K562 (cell line): Measurements from ENCODE around the gene RPS2. TPM values are rescaled to one million over a fixed set of nuclear protein-coding genes. Genes with fewer than 3 reads are reported as not detected.

Experiments used
- E2F4 ChIP-seq: sonication (generic); formaldehyde crosslinking; IDR thresholded peaks from 2 replicates; pipeline ENCODE4 v1.8.0; 2022; ENCODE audit warnings: mild to moderate bottlenecking, low read depth, missing genetic modification reagents
- IRF9 ChIP-seq: fragments of 450-650 bp; IDR thresholded peaks from 2 replicates; pipeline ENCODE4 v1.6.1; 2016; ENCODE audit warnings: missing biosample characterization, missing genetic modification characterization
- NR2C2 ChIP-seq, 2 experiments: fragments of 200-800 bp in 1 of 2; sonication (Bioruptor generic) in 1 of 2; sonication (generic) in 1 of 2; formaldehyde crosslinking in 1 of 2; IDR thresholded peaks; 2 replicates each; pipeline versions ENCODE4 v1.6.1 to v1.8.0; 2016 to 2022; ENCODE audit warnings: mild to moderate bottlenecking in 1 of 2, missing compliant biosample characterization in 1 of 2, missing genetic modification characterization in 1 of 2, missing genetic modification reagents in 1 of 2
- SREBF2 ChIP-seq: sonication (generic); formaldehyde crosslinking; IDR thresholded peaks from 2 replicates; pipeline ENCODE4 v1.4.0; 2020; ENCODE audit warnings: mild to moderate bottlenecking, missing genetic modification reagents
- TFE3 ChIP-seq: fragments of 450-650 bp; formaldehyde crosslinking; IDR thresholded peaks from 2 replicates; pipeline ENCODE4 v1.4.0; 2020; ENCODE audit warnings: mild to moderate bottlenecking, mixed read lengths
- ZNF583 ChIP-seq: fragments of 250-450 bp; sonication (Bioruptor Pico); IDR thresholded peaks from 2 replicates; pipeline ENCODE4 v1.4.0; 2020
- polyA plus RNA-seq, 8 experiments: library from polyadenylated mRNA; depleted of rRNA in 4 of 8; stranded (reverse) in 5 of 8; unstranded in 3 of 8; fragments of >200 nt; fragmentation: Nextera tagmentation in 2 of 8; fragmentation: Illumina TruSeq in 1 of 8; extraction: Ambion mirVana in 2 of 8; extraction: Trizol in 1 of 8; gene quantifications; 2 replicates each; pipeline versions ENCODE4 v1.2.1 to v1.2.3, GENCODE V29; 2011 to 2014; ENCODE audit warnings: inconsistent platforms in 1 of 8, missing spikeins in 1 of 8
- total RNA-seq, 7 experiments: library from RNA; depleted of rRNA in 6 of 7; stranded (reverse); fragments of >200 nt in 6 of 7; fragmentation: Illumina TruSeq in 2 of 7; extraction: Trizol in 2 of 7; gene quantifications; 2 replicates each; pipeline versions ENCODE4 v1.2.1 to v1.2.3, GENCODE V29; 2011 to 2021; ENCODE audit warnings: low replicate concordance in 1 of 7
- TF ChIP-seq, protein P1 (sequence below): sonication (generic); formaldehyde crosslinking; IDR thresholded peaks from 2 replicates; pipeline ENCODE4 v1.9.0; 2022; ENCODE audit warnings: mild to moderate bottlenecking, missing genetic modification reagents

RPS2 gene
- total and polyA plus RNA-seq, 9 of the 15 experiments (the other 6 are each of a cell fraction or from before 2014, with no cell fraction given): 834 to 4,794 (median 3,793) TPM

- no peak for TF ChIP-seq IRF9 (tag)
- no peak for TF ChIP-seq E2F4 (CRISPR knock-in tag)
- no peak for TF ChIP-seq SREBF2
- TF ChIP-seq ZNF583: peak; percentile 30; the same call in 1 of the 2 replicates
- no peak for TF ChIP-seq NR2C2 (CRISPR knock-in tag; IDR thresholded peaks at IDR 0.05)
- peak; percentile 49; the same call in 1 of the 2 replicates for TF ChIP-seq NR2C2 (tag; IDR thresholded peaks at IDR 0.05)
- TF ChIP-seq, protein P1, sequence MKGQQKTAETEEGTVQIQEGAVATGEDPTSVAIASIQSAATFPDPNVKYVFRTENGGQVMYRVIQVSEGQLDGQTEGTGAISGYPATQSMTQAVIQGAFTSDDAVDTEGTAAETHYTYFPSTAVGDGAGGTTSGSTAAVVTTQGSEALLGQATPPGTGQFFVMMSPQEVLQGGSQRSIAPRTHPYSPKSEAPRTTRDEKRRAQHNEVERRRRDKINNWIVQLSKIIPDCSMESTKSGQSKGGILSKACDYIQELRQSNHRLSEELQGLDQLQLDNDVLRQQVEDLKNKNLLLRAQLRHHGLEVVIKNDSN (CRISPR knock-in tag): peak; percentile 75
- TF ChIP-seq TFE3 (CRISPR knock-in tag): peak; percentile 72
- TF ChIP-seq, all 486 proteins: peak for 28
Measured at GRCh38 chr16:2008009-2008526, 43.4 kb upstream of the RPS2 start (continued).
